HFFc6 (cell line): ENCODE results near the gene SV2B. TPM values are rescaled to one million over a fixed set of nuclear protein-coding genes. Genes with fewer than 3 reads are reported as not detected.

ENCODE experiments used
- DNase-seq: peaks from one replicate; pipeline ENCODE4 v3.0.0-alpha.2; 2018
- H3K27ac Mint-ChIP-seq: 2 replicates; pipeline ENCODE4 v1.8.0; 2020; ENCODE audit warnings: mild to moderate bottlenecking, mixed read lengths
- H3K27me3 Mint-ChIP-seq: 2 replicates; pipeline ENCODE4 v1.8.0; 2021; ENCODE audit warnings: mild to moderate bottlenecking, moderate library complexity, mixed read lengths; ENCODE audit not compliant: insufficient read depth
- H3K36me3 Mint-ChIP-seq: 2 replicates; pipeline ENCODE4 v1.8.0; 2021; ENCODE audit warnings: low read depth, mixed read lengths
- H3K4me1 Mint-ChIP-seq: 2 replicates; pipeline ENCODE4 v1.8.0; 2020; ENCODE audit warnings: low read depth, mixed read lengths
- H3K4me3 Mint-ChIP-seq: 2 replicates; pipeline ENCODE4 v1.8.0; 2020; ENCODE audit warnings: mild to moderate bottlenecking, moderate library complexity, mixed read lengths
- H3K9me3 Mint-ChIP-seq: 2 replicates; pipeline ENCODE4 v1.8.0; 2020; ENCODE audit warnings: mild to moderate bottlenecking, mixed read lengths
- total RNA-seq, 6 experiments: library from RNA; stranded (reverse); fragmentation: NEBNext Ultra II Directional; extraction: Animal tissue kit (Norgen Biotek cat#: 25700); gene quantifications; 2 replicates in 1 of 6; 3 replicates in 5 of 6; pipeline ENCODE4 v1.2.3, GENCODE V29; 2021
- TF ChIP-seq, protein P1 (sequence below): fragments of 200-600 bp; sonication (generic); IDR thresholded peaks from 2 replicates; pipeline ENCODE4 v1.5.0; 2021; ENCODE audit warnings: antibody characterized with exemption, mild to moderate bottlenecking

The SV2B gene
- total RNA-seq, 6 experiments from 2014 or later: not detected

DNA sequence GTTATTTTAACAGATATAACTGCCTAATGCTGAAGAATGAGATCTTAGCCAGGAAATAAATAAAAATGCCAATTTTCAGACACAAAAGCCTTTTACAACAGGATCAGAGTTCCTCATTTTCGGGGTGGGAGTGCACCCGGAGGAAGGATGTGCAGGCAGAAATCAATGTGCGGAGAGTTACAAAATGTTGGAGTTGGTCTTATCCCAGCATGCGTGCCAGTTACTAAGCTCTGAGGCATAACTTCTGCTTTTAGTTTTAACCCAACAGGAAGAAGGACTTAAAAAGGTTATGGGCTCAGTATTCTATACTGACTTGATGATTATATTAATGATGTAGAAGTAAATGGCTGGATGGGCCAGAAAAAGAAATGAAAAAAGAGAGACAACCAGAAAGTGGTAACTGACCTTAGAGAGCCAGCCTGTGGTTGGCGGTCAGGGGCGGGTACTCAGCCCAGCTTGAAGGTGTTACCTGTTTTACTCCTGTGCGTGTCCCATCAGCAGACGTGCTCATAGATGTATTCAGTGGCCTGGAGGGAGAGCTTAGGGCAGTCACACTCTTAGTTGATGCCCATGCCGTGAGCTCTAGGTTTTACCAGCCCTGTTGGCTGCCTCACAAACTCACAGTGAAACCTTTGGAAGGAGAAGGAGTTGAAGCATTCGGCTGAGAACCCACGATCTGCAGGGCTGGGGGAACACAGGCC lies 164.7 kb downstream of the SV2B start:
- H3K9me3 Mint-ChIP-seq: no peaks in the 10 kb centered on the region
- no peak for DNase-seq
- H3K4me1 Mint-ChIP-seq: no peaks in the 10 kb centered on the region
- TF ChIP-seq, protein P1, sequence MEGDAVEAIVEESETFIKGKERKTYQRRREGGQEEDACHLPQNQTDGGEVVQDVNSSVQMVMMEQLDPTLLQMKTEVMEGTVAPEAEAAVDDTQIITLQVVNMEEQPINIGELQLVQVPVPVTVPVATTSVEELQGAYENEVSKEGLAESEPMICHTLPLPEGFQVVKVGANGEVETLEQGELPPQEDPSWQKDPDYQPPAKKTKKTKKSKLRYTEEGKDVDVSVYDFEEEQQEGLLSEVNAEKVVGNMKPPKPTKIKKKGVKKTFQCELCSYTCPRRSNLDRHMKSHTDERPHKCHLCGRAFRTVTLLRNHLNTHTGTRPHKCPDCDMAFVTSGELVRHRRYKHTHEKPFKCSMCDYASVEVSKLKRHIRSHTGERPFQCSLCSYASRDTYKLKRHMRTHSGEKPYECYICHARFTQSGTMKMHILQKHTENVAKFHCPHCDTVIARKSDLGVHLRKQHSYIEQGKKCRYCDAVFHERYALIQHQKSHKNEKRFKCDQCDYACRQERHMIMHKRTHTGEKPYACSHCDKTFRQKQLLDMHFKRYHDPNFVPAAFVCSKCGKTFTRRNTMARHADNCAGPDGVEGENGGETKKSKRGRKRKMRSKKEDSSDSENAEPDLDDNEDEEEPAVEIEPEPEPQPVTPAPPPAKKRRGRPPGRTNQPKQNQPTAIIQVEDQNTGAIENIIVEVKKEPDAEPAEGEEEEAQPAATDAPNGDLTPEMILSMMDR: no peak
- no peak overlapping the region for H3K4me3 Mint-ChIP-seq
- H3K27me3 Mint-ChIP-seq: peaks cover 9% of the 10 kb centered on the region; the same call in 1 of the 2 replicates
- no peak overlapping the region for H3K27ac Mint-ChIP-seq
- H3K36me3 Mint-ChIP-seq: no peaks in the 10 kb centered on the region

DNA sequence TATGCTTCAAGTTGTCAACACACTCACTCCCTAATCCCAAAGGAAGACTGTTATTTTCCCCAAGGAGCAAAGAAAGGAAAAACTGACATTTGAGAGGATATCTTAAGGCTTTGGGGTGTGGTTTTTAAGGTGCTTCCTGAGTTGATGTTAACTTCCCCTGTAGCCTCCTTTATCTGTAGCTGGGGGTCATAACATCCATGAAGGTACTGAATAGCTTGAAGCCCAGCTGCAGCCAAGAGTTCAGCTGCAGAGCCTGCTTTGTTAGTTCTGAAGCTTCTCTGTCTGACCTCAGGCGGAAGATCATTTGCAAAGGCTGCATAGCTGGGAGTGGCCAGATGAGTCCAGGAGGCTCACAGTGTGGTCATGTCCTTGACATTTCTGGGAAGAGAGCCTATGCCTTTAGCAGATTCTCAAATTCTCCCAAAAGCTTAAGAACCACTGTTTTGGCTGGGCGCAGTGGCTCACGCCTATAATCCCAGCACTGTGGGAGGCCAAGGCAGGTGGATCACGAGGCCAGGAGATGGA lies 165.4 kb downstream of the SV2B start:
- peaks cover 9% of the 10 kb centered on the region; the same call in 1 of the 2 replicates for H3K27me3 Mint-ChIP-seq
- TF ChIP-seq, protein P1: no peak
- no peak for DNase-seq
- no peaks in the 10 kb centered on the region for H3K4me1 Mint-ChIP-seq
- no peaks in the 10 kb centered on the region for H3K9me3 Mint-ChIP-seq
- H3K4me3 Mint-ChIP-seq: no peak overlapping the region
- no peaks in the 10 kb centered on the region for H3K36me3 Mint-ChIP-seq
- H3K27ac Mint-ChIP-seq: no peak overlapping the region

DNA sequence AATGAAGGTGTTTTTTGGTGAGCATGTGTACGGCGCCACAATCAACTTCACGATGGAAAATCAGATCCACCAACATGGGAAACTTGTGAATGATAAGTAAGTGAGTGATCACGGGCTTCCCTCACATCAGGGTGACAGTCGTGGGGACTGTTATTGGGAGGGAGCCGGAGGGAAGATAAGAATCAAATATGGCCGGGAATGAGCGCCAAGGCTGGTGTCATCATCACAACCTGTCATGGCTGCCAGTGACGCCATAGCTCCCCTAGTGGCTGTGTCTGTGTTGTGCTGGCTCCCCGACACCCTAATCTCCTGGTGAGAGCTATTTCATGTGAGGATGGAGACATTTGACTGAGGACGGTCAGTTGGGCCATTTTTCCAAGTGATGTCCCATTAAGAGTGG lies 168.5 kb downstream of the SV2B start:
- no peaks in the 10 kb centered on the region for H3K9me3 Mint-ChIP-seq
- TF ChIP-seq, protein P1: peak; percentile 65
- H3K36me3 Mint-ChIP-seq: no peaks in the 10 kb centered on the region
- H3K27me3 Mint-ChIP-seq: peaks cover 11% of the 10 kb centered on the region; the same call in 1 of the 2 replicates
- H3K4me1 Mint-ChIP-seq: no peaks in the 10 kb centered on the region
- no peak overlapping the region for H3K4me3 Mint-ChIP-seq
- no peak overlapping the region for H3K27ac Mint-ChIP-seq
- no peak for DNase-seq

DNA sequence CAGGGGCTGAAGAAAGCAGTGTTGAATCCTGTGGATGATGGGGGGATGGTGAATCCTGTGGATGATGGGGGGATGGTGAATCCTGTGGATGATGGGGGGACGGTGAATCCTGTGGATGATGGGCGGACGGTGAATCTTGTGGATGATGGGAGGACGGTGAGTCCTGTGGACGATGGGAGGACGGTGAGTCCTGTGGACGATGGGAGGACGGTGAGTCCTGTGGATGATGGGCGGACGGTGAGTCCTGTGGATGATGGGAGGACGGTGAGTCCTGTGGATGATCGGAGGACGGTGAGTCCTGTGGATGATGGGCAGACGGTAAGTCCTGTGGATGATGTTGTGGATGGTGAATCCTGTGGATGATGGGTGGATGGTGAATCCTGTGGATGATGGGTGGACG lies 170.7 kb downstream of the SV2B start:
- H3K36me3 Mint-ChIP-seq: 0 out of 2 replicates have a peak, but pooled peaks cover under 1% of the 10 kb centered on the region
- H3K27ac Mint-ChIP-seq: no peak overlapping the region
- no peaks in the 10 kb centered on the region; the same call in 1 of the 2 replicates for H3K9me3 Mint-ChIP-seq
- H3K27me3 Mint-ChIP-seq: peaks cover 9% of the 10 kb centered on the region; the same call in 1 of the 2 replicates
- no peaks in the 10 kb centered on the region for H3K4me1 Mint-ChIP-seq
- TF ChIP-seq, protein P1: no peak
- no peak for DNase-seq
- H3K4me3 Mint-ChIP-seq: no peak overlapping the region

- Mint-ChIP-seq H3K4me3 (no peak overlapping the region), H3K9me3 (peaks cover 5% of the 10 kb centered on the region), H3K4me1 (no peaks in the 10 kb centered on the region), H3K27me3 (peaks cover 8% of the 10 kb centered on the region; the same call in 1 of the 2 replicates), H3K27ac (no peak overlapping the region), H3K36me3 (0 out of 2 replicates have a peak, but pooled peaks cover 4% of the 10 kb centered on the region)
- TF ChIP-seq, protein P1: peak; percentile 93
- DNase-seq: peak; percentile 48
Observed at GRCh38 chr15:91271565-91272153, 171.6 kb downstream of the SV2B start.
